ENCODE results near the gene NVL.
A peak's percentile ranks its signal among the peaks of the same experiment; 100 is the strongest.
"Not testable (repeated sequence)": the region's sequence is repeated elsewhere in the genome, so short reads cannot be mapped to it uniquely, and the experiment has no call there.

NVL gene

DNA sequence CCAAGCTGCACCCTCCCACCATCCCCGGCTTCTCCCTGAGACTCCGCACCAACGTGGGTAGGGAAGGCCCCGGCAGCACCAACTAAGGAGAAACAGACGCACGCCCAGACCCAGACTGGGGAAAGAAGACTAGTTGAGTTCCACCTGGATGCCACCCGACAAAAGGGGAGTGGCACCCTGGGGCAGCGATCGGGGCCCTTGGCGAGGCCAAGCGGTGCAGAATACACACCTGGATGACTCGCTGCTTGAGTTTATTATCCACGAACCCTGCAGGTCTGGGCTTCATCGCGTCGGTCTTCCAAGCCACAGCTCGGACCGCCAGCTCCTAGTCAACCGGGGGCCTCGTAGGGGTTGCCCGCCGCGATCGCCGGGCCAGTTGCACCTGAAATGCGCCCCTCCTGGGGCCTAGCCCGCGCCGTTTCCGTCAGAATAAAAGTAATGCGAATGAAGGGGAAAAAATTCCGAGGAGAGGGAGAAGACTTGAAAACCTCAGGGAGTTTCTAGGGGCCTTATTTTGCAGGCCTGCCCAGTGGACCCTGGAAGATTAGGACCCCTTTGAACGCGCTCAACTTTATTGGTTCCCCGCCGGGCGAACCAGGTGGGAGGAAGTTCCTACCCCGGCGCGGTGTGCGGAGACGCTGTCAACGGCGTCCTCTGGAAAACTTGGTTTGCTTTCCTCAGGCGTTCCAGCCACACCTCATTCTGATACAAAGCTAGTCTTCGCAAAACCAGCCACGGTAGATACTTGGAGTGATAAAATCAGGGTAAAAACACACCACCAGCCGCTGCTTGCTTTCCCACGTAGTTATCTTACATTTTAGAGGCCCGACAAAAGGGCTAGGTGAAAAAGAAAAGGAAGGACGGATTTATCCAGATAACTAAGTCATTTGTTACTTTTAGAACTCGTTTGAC, at the start of gene NVL:
NVL (minus strand) TSS at position 331 of the 912 bp plus-strand sequence; CDS start at position 286, 45 bp downstream.
- peak; percentile 85 for DNase-seq (ENCODE audit: low spot score)

DNA sequence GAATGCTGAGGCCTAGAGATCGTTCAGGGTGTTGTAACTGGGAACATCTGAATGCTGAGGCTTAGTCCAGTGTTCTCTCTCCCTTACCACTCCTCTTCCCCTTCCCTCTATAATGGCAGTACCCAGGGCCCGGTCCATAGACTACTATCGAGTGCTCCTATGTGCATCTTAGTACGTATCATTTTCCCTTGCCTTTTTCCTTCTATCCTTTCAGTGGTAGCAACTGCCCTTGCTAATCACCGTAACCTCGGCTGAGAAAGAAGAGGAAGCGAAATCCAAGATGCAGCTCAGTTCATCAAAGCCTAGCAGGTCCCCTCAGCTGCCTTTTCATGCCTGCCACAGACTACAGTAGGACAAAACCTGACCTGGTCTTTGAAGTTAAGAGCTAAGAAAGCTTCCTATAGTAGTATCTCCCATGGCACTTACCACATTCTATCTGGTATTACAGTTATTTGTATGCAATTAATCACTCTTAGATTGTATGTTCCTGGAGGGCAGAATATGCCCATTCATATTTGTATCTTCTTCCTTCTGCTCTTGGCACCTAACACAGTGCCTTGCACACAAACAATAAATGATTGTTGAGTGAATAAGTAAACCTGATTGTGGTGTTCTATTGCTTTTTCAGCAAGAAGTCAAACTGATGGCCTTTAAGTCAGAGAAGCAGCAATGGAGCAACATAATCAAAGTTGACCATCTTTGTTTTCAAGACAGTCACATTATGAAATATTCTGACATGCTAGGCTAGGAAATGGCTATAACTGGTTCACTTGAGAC, 49.1 kb upstream of the NVL start:
- DNase-seq (ENCODE audit: low spot score) = peak; percentile 6

DNA sequence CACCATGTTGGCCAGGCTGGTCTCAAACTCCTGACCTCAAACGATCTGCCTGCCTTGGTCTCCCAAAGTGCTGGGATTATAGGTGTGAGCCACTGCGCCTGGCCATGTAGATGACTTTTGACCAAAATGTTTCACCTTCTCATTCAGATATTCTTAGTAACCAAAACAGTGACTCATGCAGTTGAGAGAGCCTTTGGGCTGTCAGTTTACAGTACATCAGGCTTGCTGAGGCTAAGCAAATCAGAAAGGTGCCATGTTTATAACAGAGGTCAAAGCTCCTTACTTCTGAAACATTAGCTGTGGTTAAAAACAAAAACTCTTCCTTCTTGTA, 47.7 kb upstream of the NVL start:
- DNase-seq (ENCODE audit: low spot score) = no peak

DNA sequence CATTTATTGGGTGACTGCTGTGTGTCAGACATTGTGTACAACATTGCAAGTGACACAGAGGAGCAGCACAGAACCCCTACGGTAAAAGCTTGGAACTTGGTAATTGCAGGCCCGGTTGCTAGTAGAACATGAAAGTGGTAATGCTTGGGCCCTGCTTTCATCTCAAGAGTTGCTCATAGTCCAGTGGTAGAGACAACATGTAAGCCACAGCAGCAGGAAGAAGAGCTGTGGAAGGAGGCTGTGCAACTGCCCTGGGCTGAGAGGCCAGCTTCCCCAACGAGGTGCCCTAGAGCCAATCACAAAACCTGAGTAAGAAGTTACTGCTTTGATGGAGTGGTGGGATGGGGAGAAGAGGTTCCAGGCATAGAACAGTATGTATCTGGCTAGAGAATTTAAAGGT, 45.1 kb upstream of the NVL start:
- DNase-seq (ENCODE audit: low spot score) = no peak

DNA sequence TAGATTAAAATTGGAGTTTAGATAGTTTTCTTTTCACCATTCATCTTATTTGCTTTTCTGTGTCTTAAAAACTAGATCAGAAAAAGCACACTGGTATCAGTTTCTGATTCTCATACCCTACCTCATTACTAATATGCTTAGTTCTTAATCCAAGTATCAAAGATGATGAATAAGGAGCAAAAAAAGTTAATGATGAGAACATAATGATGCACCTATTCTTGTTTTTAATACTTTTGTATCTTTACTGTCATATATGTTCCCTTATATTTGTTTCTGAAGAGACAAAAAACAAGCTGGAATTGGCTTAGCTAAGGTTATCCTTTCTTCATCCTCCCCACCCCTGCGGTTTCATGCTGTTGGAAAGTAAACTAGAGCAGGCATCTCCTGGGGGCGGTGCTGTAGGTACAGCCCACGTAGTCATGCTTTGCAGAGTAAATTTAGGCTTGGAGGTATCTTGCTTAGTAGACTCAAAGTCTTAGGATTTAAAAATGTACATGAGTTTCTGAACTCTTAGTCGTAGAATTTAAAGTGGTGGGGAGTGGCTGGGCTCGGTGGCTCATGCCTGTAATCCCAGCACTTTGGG, 43.1 kb upstream of the NVL start:
- DNase-seq (ENCODE audit: low spot score) = no peak

DNA sequence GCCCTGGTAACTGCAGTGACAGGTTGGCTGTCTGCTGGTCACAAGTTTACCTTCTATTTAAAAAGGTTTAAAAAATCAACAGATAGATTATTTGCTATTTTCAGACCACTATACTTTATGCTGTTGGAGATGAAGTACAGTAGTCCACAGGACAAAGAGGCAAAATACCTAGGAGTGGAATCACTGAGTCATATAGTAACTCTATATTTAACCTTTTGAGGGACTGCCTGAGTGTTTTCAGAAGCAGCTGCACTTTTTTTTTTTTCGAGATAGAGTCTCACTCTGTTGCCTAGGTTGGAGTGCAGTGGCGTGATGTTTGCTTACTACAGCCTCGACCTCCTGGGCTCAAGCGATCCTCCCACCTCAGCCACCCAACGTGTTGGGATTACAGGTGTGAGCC, 38.4 kb upstream of the NVL start:
- no peak for DNase-seq (ENCODE audit: low spot score)

DNA sequence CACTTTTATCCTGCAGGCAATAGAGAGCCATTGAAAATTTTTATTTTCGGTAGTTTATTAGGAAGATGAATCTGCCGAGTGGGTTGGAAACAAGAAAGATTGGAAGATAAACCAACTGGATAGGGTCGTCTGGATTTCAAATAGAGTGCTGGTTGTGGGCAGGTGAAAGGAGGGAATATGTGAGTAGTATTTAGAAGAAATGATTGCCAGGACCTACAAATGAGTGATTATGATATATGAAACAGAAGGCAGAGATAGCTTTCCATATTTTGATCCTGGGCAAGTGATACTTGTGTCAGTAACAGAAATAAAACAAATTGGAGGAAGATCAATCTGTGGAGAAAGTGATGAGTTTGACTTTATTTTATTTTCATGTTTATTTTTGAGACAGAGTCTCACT, 29.2 kb upstream of the NVL start:
- DNase-seq (ENCODE audit: low spot score) = no peak

DNA sequence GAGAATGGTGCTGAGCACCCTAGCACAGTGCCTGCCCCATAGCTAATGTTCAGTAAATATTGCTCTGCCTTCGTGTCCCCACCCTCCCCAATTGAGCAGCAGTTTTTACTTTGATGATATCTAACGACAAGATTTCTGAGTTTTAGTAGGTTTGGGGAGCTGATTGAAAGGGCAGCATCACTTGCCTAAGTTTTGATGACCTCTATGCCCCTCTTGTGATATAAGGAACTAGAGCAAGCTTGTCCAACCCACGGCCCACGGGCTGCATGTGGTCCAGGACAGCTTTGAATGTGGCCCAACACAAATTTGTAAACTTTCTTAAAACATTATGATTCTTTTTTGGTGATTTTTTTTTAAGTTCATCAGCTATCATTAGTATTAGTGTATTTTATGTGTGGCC, 28.3 kb upstream of the NVL start:
- DNase-seq (ENCODE audit: low spot score) = no peak

DNA sequence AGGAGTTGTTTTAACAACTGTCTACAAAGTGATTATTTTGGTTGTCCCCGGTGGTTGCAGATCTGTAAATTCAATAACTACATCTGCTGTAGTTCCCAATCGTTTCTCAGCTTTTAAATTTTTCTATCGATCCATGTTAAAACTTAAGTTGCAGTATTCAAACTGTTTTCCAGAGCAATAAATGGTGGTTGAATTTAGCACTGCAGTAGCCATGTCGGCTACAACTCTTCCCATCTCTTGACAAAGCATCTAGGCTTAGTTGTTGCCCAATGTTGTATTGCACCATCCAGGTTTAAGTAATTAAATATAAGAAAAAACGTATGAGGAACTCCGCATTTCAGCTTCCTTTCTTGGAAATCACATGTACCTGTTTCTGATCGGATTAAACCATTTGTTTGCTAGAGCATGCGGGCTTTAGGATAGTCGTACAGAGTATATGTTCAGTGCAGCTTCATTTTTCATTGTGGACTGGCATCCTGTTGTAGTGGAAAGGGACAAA, 27.7 kb upstream of the NVL start:
- DNase-seq (ENCODE audit: low spot score) = no peak

DNA sequence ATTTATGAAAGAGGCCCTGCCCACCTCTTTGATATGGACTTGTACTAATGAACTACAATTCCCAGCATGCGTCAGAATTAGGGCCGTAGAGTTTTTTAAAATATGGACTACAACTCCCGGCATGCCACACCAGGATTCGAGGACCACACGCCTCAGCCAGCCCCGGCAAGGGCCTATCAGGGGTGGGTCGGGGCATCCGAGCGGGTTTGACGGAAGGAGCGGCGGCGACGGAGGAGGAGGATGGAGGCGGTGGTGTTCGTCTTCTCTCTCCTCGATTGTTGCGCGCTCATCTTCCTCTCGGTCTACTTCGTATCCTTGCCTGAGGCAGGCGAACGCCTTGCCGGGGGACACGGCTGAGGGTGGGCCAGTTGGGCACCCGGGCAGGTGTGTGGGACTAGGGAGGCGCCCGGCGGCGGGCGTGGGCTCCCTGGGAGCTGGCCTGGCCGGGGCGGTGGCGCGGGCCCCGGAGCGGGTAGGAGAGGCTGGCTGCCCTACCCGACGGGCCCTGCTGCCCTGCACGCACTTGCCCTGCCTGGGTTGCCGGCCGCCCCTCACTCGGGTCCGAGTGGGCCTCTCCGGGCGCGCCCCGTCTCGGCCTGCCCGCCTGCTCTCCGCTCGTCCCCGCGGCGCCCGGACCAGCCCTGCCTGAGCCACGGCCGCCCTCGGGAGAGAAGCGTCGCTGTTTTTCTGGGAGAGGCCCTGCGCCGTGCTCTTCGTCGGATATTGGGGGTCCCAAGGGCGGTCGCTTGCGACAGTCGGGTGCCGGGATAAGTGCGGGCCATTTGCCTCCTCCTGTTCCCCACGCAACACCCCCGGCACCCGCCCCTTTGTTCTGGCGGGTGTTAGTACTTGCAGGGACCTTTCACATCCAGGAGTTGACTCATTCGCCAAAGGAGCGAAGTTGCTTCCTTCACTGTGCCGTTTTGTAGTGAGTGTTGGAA, 27.0 kb upstream of the NVL start, which contains the start of gene CNIH4:
CNIH4 (plus strand) TSS at position 195 of the 941 bp plus-strand sequence; CDS start at position 241, 46 bp downstream.
- DNase-seq (ENCODE audit: low spot score) = peak; percentile 97

DNA sequence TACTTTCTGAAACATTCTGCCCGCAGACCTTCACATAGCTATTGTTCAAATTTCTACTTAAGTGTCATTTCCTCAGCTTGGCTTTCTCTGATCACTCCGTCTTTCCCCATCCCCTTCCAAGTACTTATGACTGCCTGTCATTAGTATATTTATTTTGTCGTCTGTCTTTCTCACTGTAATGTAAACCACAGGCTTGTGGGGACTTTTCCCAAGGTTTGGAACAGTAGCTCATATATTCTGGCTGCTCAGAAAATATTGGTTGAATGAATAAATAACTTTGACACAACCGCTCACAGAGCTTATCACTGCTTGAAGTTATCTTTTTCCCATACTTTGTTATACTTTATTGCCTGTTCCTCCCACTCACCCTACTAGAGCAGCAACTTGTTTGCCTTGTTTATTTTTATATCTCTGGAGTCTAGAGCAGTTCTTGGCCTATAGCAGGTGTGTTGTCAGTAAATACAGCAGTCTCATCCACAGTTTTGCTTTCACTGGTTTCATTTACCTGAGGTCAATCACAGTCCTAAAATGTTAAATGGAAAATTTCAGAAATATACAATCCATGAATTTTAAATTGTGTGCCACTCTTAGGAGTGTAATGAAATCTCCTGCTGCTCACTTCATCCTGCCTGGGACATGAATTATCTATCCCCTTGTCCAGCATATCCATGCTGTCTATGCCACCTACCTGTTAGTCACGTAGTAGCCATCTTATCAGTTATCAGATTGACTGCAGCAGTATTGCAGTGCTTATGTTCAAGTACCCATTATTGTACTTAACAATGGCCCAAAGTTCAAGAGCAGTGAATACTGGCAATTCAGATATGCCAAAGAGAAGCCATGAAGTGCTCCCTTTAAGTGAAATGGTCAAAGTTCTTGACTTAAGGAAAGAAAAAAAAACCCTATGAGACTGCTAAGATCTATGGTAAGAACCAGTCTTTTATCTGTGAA, 24.3 kb upstream of the NVL start:
- no peak for DNase-seq (ENCODE audit: low spot score)

DNA sequence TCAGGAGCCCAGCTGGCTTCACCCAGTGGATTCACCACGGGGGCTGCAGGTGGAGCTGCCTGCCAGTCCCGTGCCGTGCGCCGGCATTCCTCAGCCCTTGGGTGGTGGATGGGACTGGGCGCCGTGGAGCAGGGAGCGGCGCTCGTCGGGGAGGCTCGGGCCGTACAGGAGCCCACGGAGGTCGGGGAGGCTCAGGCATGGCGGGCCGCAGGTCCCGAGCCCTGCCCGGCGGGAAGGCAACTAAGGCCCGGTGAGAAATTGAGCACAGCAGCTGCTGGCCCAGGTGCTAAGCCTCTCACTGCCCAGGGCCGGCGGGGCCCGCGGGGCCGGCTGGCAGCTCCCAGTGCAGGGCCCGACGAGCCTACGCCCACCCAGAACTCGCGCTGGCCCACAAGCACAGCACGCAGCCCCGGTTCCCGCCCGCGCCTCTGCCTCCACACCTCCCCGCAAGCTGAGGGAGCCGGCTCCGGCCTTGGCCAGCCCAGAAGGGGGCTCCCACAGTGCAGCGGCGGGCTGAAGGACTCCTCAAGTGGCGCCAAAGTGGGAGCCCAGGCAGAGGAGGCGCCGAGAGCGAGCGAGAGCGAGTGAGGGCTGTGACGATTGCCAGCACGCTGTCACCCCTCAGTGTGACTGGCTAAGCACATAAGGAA, 22.6 kb upstream of the NVL start:
- DNase-seq (ENCODE audit: low spot score) = not testable (repeated sequence)

DNA sequence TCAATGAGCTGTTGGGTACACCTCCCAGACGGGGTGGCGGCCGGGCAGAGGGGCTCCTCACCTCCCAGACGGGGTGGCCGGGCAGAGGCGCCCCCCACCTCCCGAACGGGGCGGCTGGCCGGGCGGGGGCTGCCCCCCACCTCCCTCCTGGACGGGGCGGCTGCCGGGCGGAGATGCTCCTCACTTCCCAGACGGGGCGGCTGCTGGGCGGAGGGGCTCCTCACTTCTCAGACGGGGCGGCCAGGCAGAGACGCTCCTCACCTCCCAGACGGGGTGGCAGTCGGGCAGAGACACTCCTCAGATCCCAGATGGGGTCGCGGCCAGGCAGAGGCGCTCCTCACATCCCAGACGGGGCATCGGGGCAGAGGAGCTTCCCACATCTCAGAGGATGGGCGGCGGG, 19.7 kb upstream of the NVL start:
- not testable (repeated sequence) for DNase-seq (ENCODE audit: low spot score)

DNA sequence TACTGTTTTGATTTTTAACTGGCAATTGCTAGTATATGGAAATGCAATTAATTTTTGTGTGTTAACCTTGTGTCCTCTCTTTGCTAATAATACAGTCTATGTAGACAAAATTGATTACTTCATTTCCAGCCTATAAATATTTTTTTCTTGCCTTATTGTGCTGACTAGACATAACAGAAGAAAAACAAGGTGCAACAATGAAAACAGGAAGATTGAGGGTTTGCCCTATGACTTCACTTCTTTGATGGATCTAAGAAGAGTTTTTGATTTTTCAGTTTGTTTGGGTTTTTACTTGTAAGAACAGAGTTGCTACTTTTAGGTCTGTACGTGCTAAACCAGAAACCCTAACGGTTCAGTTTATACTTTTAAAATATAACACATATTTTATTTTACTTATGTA, 18.2 kb upstream of the NVL start:
- no peak for DNase-seq (ENCODE audit: low spot score)

DNA sequence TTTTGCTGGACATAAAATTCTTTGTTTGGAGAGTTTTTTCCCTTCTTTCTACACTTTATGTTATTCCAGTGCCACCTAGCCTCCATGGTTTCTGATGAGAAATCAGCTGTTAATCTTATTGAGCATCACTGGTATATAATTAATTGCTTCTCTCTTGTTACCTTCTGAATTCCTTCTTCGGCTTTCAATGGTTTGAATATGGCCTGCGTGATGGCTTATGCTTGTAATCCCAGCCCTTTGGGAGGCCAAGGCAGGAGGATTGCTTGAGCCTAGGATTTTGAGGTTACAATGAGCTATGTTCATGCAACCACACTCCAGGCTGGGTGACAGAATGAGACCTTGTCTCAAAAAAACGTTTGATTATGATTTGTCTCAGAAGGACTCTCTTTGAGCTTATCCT, 13.7 kb upstream of the NVL start:
- DNase-seq (ENCODE audit: low spot score) = no peak

DNA sequence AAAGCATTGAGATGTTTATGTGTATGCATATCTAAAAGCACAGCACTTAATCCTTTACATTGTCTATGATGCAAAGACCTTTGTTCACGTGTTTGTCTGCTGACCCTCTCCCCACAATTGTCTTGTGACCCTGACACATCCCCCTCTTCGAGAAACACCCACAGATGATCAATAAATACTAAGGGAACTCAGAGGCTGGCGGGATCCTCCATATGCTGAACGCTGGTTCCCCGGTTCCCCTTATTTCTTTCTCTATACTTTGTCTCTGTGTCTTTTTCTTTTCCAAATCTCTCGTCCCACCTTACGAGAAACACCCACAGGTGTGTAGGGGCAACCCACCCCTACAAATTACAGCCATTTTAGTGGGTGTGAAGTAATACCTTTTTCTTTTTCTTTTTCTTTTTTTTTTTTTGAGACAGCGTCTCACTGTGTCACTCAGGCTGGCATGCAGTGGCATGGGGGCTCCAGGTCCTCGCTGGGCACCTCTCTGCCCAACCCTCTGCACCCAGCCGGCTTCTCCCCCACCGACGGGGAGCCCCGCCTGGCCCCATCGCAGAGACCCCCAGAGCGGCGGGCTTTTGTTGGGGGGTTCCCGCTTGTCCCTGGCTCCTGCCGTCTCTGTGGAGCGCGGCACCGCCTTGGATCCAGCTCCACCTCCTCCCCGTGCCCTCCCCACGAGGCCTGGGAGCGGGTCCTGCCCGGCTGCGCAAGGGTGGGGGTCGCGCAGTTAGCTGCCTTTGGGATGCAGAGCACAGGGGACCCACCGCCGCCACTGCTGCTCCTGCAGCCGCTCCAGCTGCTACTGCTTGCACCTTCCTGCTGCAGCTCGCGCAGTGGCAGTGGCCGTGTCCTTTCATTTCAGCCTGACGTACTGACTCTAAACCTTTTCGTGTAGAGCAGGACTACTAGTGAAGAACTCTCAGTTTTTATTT, 10.7 kb upstream of the NVL start:
- DNase-seq (ENCODE audit: low spot score) = not testable (repeated sequence)

DNA sequence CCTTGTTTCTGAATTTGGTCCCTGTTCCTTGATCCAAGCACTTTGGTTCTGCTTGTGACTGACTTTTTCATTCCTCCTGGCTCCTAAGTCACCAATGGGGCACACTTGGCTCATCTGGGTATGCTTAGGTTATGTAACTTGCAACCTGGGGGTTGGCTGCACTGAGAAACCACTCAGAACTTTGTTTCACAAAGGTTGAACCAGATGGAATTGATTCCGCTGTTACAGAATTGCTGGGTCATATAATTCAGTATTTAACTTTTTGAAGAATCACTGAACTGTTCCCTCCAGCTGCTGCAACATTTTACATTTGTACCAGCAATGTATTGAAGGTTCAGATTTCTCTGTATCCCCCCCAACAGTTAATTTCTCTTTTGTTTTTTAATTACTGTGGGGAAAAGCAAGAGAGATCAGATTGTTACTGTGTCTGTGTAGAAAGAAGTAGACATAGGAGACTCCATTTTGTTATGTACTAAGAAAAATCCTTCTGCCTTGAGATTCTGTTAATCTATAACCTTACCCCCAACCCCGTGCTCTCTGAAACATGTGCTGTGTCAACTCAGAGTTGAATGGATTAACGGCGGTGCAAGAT, 9.6 kb upstream of the NVL start:
- DNase-seq (ENCODE audit: low spot score) = no peak

DNA sequence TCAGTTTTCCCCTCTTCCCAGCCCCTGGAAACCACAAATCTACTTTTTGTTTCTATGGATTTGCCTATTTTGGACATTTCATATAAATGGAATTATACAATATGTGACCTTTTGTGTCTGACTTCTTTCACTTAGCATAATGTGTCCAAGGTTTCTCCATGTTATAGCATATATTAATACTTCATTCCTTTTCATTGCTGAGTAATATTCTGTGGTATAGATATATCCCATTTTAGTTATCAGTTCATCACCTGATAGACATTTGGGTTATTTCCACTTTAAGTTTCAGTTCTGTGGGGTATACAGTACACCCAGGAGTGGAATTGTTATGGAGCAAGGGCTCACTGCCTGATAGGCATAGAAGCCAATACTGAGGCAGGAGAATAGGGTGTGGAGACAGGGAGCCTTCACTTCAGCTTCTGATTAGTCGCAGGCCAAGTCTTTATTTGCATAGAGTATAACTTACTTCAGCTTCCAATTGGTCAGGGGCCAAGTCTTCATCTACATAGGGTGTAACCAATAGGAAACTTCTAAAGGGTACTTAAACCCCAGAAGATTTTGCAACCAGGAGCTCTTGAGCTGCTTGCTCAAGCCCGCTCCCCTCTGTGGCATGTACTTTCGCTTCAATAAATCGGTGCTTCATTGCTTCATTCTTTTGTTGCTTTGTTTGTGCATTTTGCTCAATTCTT, 8.3 kb upstream of the NVL start:
- DNase-seq (ENCODE audit: low spot score) = no peak

Data from globus pallidus (tissue), 1 donor.